HG03025 (cell line): ENCODE data around the gene KRT37.

ENCODE experiments used
- ATAC-seq: cut with Tn5 transposase; IDR thresholded peaks from one replicate; pipeline ENCODE4 v1.9.1; 2021; ENCODE audit warnings: mild to moderate bottlenecking, moderate library complexity; ENCODE audit not compliant: unreplicated experiment, low FRiP score

KRT37 gene

GRCh38 chr17:41424111-41424635 is at the start of gene KRT37:
Gene KRT37 (minus strand): TSS chr17:41424585. CDS start chr17:41424523, 62 bp downstream.
- ATAC-seq, result no peak

GRCh38 chr17:41468346-41468745 is 44.0 kb upstream of the KRT37 start:
- ATAC-seq, result no peak

GRCh38 chr17:41467561-41467960 is 43.2 kb upstream of the KRT37 start:
- no peak for ATAC-seq

GRCh38 chr17:41466988-41467387 is 42.6 kb upstream of the KRT37 start, which contains the start of gene KRT32:
Gene KRT32 (minus strand): TSS chr17:41467386. CDS start chr17:41467325, 61 bp downstream.
- ATAC-seq, result no peak

- ATAC-seq, result no peak
Measured at GRCh38 chr17:41464682-41465081, 40.3 kb upstream of the KRT37 start.

GRCh38 chr17:41464173-41464572 is 39.8 kb upstream of the KRT37 start:
- ATAC-seq, result no peak

GRCh38 chr17:41463746-41464145 is 39.4 kb upstream of the KRT37 start:
- ATAC-seq, result no peak

- ATAC-seq, result no peak
Measured at GRCh38 chr17:41462705-41463104, 38.3 kb upstream of the KRT37 start.

- no peak for ATAC-seq
Measured at GRCh38 chr17:41457676-41458075, 33.3 kb upstream of the KRT37 start.

- no peak for ATAC-seq
Measured at GRCh38 chr17:41456204-41456603, 31.8 kb upstream of the KRT37 start.

GRCh38 chr17:41455236-41455635 is 30.9 kb upstream of the KRT37 start:
- no peak for ATAC-seq

- no peak for ATAC-seq
Measured at GRCh38 chr17:41453066-41453465, 28.7 kb upstream of the KRT37 start.

- no peak for ATAC-seq
Measured at GRCh38 chr17:41452281-41452680, 27.9 kb upstream of the KRT37 start.

- ATAC-seq, result no peak
Measured at GRCh38 chr17:41451154-41451728, 26.9 kb upstream of the KRT37 start.

- no peak for ATAC-seq
Measured at GRCh38 chr17:41449008-41449407, 24.6 kb upstream of the KRT37 start.

- no peak for ATAC-seq
Measured at GRCh38 chr17:41448506-41448905, 24.1 kb upstream of the KRT37 start.

- ATAC-seq, result no peak
Measured at GRCh38 chr17:41446806-41447205, 22.4 kb upstream of the KRT37 start.

GRCh38 chr17:41444640-41445039 is 20.3 kb upstream of the KRT37 start:
- ATAC-seq, result no peak

GRCh38 chr17:41444186-41444585 is 19.8 kb upstream of the KRT37 start:
- ATAC-seq, result no peak

GRCh38 chr17:41442739-41443138 is 18.4 kb upstream of the KRT37 start:
- ATAC-seq, result no peak

GRCh38 chr17:41440531-41441033 is 16.2 kb upstream of the KRT37 start, which contains the start of gene KRT38:
Gene KRT38 (minus strand): TSS chr17:41440983. CDS start chr17:41440921, 62 bp downstream.
- ATAC-seq, result no peak

- ATAC-seq, result no peak
Measured at GRCh38 chr17:41439375-41439774, 15.0 kb upstream of the KRT37 start.
